Erythroblast (primary cell): Measurements from ENCODE around the gene HDAC4.

ENCODE experiments used
- GATA1 ChIP-seq: IDR thresholded peaks from 2 replicates; pipeline ENCODE4 v1.6.1; 2011; ENCODE audit warnings: low read depth, mild to moderate bottlenecking, control low read depth, low read length, moderate library complexity
- POLR2A ChIP-seq: IDR thresholded peaks from 2 replicates; pipeline ENCODE4 v1.6.1; 2011; ENCODE audit warnings: mild to moderate bottlenecking, low read length

DNA sequence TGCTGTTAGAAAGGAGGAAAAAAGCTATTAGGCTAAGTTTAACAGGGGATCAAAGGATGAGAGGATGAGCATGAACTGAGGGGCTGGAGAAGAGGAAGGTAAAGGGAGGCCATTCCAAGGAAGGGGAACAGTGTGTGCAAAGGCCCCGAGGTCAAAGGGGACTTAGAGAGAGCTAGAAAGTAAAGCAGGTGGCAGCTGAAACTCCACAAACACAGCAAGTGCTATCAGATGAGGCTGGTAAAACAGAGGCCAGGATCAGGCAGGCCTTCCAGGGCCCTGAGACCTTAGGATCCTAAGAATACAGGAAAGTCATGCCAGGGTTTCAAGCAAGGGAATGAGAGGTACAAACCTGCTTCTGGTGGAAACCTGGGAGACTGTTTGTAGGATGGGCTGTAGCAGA, 5.8 kb downstream of the HDAC4 start:
- TF ChIP-seq POLR2A = no peak
- TF ChIP-seq GATA1 = no peak
